ENCODE results near the gene NOL4L. TPM values are rescaled to one million over a fixed set of nuclear protein-coding genes. Genes with fewer than 3 reads are reported as not detected.

Gene NOL4L
- total and polyA plus RNA-seq, 2 donors (not counting 3 experiments of a cell fraction or from before 2014, with no cell fraction given) = 55.2 to 79.6 TPM

DNA sequence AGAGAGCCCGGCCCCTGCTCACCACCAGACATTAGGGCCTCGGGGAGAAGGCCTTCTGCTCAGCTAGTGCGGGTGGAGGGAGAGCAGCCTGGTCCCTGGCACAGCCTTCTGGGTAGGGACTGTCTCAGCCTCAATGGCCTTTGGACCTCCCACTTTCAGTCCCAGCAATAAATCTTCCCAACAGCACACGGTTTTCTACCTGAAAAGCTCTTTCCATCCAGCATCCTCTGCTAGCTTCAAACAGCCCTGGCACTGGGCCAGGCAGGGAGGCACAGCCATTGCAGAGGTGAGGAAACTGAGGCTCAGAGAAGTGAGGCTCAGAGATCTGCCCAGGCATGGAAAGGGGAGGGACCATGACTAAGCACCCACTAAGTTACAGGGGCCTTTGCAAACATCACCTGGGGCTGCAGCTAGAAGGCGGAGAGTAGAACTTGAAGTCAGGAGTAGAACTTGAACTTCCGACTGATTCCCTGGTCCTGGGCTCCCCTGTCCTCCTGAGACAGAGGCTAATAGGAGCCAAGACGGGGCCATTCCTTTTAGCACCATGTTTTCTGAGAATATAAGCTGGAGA, 43.9 kb upstream of the NOL4L start:
- H3K27me3 ChIP-seq (ENCODE audit: control insufficient read depth in 2 of 2, insufficient read depth in 2 of 2, low read length in 2 of 2) = peaks cover 0 to 6% of the 10 kb centered on the region in 2 experiments
- H3K4me1 ChIP-seq (ENCODE audit: control insufficient read depth, extremely low read depth, insufficient read depth, low read length) = no peaks in the 10 kb centered on the region
- DNase-seq (ENCODE audit: low read depth, low spot score) = no peak
- H3K27ac ChIP-seq (ENCODE audit: insufficient read depth, low read depth, low read length) = no peak overlapping the region
- ChIA-PET POLR2A (no interaction called here), CTCF (interaction anchor here (1.2 to 1.4 kb wide), 2 partner anchors 12 to 23 kb away, joined by 3 read pairs; no protein-coding TSS in a partner anchor)
- H3K4me3 ChIP-seq (replicated peaks in 1 of 3; ENCODE audit: insufficient read depth in 1 of 3, low read depth in 1 of 3, low read length in 3 of 3) = no peak overlapping the region
- H3K9me3 ChIP-seq (replicated peaks; ENCODE audit: control insufficient read depth, insufficient read depth, low read length) = no peaks in the 10 kb centered on the region
- H4K20me1 ChIP-seq (replicated peaks; ENCODE audit: control insufficient read depth, extremely low read depth, insufficient read depth, low read length) = no peaks in the 10 kb centered on the region
- H3K9me1 ChIP-seq (replicated peaks; ENCODE audit: control insufficient read depth, extremely low read depth, insufficient read depth, low read length) = no peaks in the 10 kb centered on the region
- intact Hi-C loops (cut with micrococcal nuclease) = no loop called here
- TF ChIP-seq JUN (IDR thresholded peaks at IDR 0.05; ENCODE audit: borderline replicate concordance, insufficient read depth, insufficient read length, low read depth) (no peak), GATA2 (IDR thresholded peaks at IDR 0.05; ENCODE audit: insufficient read depth, insufficient read length, low read depth, low read length) (no peak)
- TF ChIP-seq, protein P1, sequence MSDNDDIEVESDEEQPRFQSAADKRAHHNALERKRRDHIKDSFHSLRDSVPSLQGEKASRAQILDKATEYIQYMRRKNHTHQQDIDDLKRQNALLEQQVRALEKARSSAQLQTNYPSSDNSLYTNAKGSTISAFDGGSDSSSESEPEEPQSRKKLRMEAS (IDR thresholded peaks at IDR 0.05; ENCODE audit: insufficient read depth, insufficient read length) = no peak
- H2AFZ ChIP-seq (ENCODE audit: low read depth, low read length) = no peak overlapping the region
- BruUV-seq (replicated peaks) = no TSS peak
- no peaks in the 10 kb centered on the region for H3K36me3 ChIP-seq (ENCODE audit: control insufficient read depth in 2 of 2, extremely low read depth in 1 of 2, insufficient read depth in 2 of 2, low read length in 2 of 2)
- H3K79me2 ChIP-seq (ENCODE audit: control insufficient read depth, insufficient read depth, low read length) = no peaks in the 10 kb centered on the region
- no peak overlapping the region for H3K4me2 ChIP-seq (ENCODE audit: insufficient read depth, low read length)
- H3K9ac ChIP-seq (replicated peaks; ENCODE audit: extremely low read depth, insufficient read depth, low read length) = no peak overlapping the region
- no peak for FAIRE-seq
- dilution Hi-C loops (cut with MboI; ENCODE audit: extremely low pct_ligation_motif_present, low sequenced_read_pairs) = no loop called here

- Histone ChIP-seq H4K20me1 (replicated peaks; ENCODE audit: control insufficient read depth, extremely low read depth, insufficient read depth, low read length) (no peaks in the 10 kb centered on the region), H3K4me3 (replicated peaks in 1 of 3; ENCODE audit: insufficient read depth in 1 of 3, low read depth in 1 of 3, low read length in 3 of 3) (no peak overlapping the region), H3K4me2 (ENCODE audit: insufficient read depth, low read length) (no peak overlapping the region), H3K36me3 (ENCODE audit: control insufficient read depth in 2 of 2, extremely low read depth in 1 of 2, insufficient read depth in 2 of 2, low read length in 2 of 2) (no peaks in the 10 kb centered on the region), H3K9ac (replicated peaks; ENCODE audit: extremely low read depth, insufficient read depth, low read length) (no peak overlapping the region), H3K9me3 (replicated peaks; ENCODE audit: control insufficient read depth, insufficient read depth, low read length) (no peaks in the 10 kb centered on the region), H3K4me1 (ENCODE audit: control insufficient read depth, extremely low read depth, insufficient read depth, low read length) (no peaks in the 10 kb centered on the region), H2AFZ (ENCODE audit: low read depth, low read length) (no peak overlapping the region), H3K79me2 (ENCODE audit: control insufficient read depth, insufficient read depth, low read length) (no peaks in the 10 kb centered on the region), H3K9me1 (replicated peaks; ENCODE audit: control insufficient read depth, extremely low read depth, insufficient read depth, low read length) (no peaks in the 10 kb centered on the region), H3K27me3 (ENCODE audit: control insufficient read depth in 2 of 2, insufficient read depth in 2 of 2, low read length in 2 of 2) (peaks cover 0 to 6% of the 10 kb centered on the region in 2 experiments), H3K27ac (ENCODE audit: insufficient read depth, low read depth, low read length) (no peak overlapping the region)
- CTCF ChIA-PET = interaction anchor here (0.6 to 1.3 kb wide), 4 partner anchors 13 to 1070 kb away, joined by 3 to 5 read pairs (median 4); no protein-coding TSS in a partner anchor
- POLR2A ChIA-PET = no interaction called here
- intact Hi-C loops (cut with micrococcal nuclease) = no loop called here
- no TSS peak for BruUV-seq (replicated peaks)
- DNase-seq (ENCODE audit: low read depth, low spot score) (no peak), FAIRE-seq (no peak)
- TF ChIP-seq, protein P2, sequence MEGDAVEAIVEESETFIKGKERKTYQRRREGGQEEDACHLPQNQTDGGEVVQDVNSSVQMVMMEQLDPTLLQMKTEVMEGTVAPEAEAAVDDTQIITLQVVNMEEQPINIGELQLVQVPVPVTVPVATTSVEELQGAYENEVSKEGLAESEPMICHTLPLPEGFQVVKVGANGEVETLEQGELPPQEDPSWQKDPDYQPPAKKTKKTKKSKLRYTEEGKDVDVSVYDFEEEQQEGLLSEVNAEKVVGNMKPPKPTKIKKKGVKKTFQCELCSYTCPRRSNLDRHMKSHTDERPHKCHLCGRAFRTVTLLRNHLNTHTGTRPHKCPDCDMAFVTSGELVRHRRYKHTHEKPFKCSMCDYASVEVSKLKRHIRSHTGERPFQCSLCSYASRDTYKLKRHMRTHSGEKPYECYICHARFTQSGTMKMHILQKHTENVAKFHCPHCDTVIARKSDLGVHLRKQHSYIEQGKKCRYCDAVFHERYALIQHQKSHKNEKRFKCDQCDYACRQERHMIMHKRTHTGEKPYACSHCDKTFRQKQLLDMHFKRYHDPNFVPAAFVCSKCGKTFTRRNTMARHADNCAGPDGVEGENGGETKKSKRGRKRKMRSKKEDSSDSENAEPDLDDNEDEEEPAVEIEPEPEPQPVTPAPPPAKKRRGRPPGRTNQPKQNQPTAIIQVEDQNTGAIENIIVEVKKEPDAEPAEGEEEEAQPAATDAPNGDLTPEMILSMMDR (IDR thresholded peaks at IDR 0.05; ENCODE audit: extremely low read depth in 1 of 2, insufficient read depth in 1 of 2, low read depth in 1 of 2, low read length in 2 of 2) = no peak
- TF ChIP-seq MYC (IDR thresholded peaks at IDR 0.05; ENCODE audit: low read depth, low read length) = no peak
- no peak for TF ChIP-seq GATA2 (IDR thresholded peaks at IDR 0.05; ENCODE audit: insufficient read depth, insufficient read length, low read depth, low read length)
- TF ChIP-seq POLR2AphosphoS5 (IDR thresholded peaks at IDR 0.05; ENCODE audit: insufficient read depth, low read depth, low read length) = no peak
- TF ChIP-seq POLR2A (IDR thresholded peaks at IDR 0.05; ENCODE audit: low read depth, low read length) = no peak
- dilution Hi-C loops (cut with MboI; ENCODE audit: extremely low pct_ligation_motif_present, low sequenced_read_pairs) = no loop called here
These were observed 41.9 kb upstream of the NOL4L start for GRCh38 chr20:32626859-32627636.

All from endothelial cell of umbilical vein (primary cell).